Nephron (organoid): ENCODE results near the gene UBR4.
"Not testable (repeated sequence)": the region's sequence is repeated elsewhere in the genome, so short reads cannot be mapped to it uniquely, and the experiment has no call there.

Experiments
- H3K27ac Mint-ChIP-seq, 3 experiments: 2 replicates each; pipeline ENCODE4 v1.8.0; 2020; ENCODE audit warnings: mixed read lengths in 3 of 3, mild to moderate bottlenecking in 2 of 3, moderate library complexity in 1 of 3
- H3K27me3 Mint-ChIP-seq: 2 replicates; pipeline ENCODE4 v1.8.0; 2021; ENCODE audit warnings: low read depth, mild to moderate bottlenecking, moderate library complexity, mixed read lengths
- H3K36me3 Mint-ChIP-seq: 2 replicates; pipeline ENCODE4 v1.8.0; 2020; ENCODE audit warnings: low read depth, mixed read lengths
- H3K4me1 Mint-ChIP-seq: 2 replicates; pipeline ENCODE4 v1.8.0; 2020; ENCODE audit warnings: mixed read lengths
- H3K4me3 Mint-ChIP-seq, 3 experiments: 2 replicates each; pipeline ENCODE4 v1.8.0; 2020; ENCODE audit warnings: mild to moderate bottlenecking in 3 of 3, mixed read lengths in 3 of 3, moderate library complexity in 2 of 3
- H3K9me3 Mint-ChIP-seq: 2 replicates; pipeline ENCODE4 v1.8.0; 2020; ENCODE audit warnings: mixed read lengths
- CTCF ChIP-seq, 3 experiments: fragments of 200-600 bp; sonication (generic); IDR thresholded peaks; one replicate each; pipeline ENCODE4 v1.5.0; 2021; ENCODE audit warnings: antibody characterized with exemption in 3 of 3; ENCODE audit not compliant: unreplicated experiment in 3 of 3

UBR4 gene

DNA sequence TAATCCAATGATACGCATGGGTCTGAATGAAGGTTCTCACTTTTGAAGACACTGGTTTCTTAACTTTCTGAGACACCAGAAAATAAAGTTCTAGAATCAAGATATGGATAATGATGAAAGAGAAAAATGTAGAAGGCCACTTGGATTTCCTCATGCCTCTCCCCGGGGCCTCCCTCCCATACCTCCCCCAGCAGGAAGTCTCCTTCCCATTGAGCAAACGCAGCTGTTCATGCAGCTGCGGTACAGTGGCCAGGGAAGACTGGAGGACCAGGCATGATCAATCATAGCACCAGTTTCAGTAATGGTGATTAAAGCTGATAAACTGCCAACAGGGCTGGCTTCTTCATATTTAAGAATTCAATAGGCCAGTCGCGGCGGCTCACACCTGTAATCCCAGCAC, 10.9 kb upstream of the UBR4 start:
- Mint-ChIP-seq H3K4me1 (peaks cover 22% of the 10 kb centered on the region), H3K27me3 (no peaks in the 10 kb centered on the region), H3K4me3 (no peak overlapping the region), H3K27ac (peak overlapping the region; percentile 25 to 85 (median 80)), H3K9me3 (no peaks in the 10 kb centered on the region), H3K36me3 (peaks cover 76% of the 10 kb centered on the region)
- TF ChIP-seq CTCF (IDR thresholded peaks at IDR 0.05; ENCODE audit: unreplicated experiment in 3 of 3) = no peak

GRCh38 chr1:19220080-19220846, 10.2 kb upstream of the UBR4 start:
- Mint-ChIP-seq H3K27ac (peak overlapping the region; percentile 25 to 85 (median 80)), H3K4me3 (no peak overlapping the region), H3K4me1 (peaks cover 22% of the 10 kb centered on the region), H3K36me3 (peaks cover 71% of the 10 kb centered on the region), H3K9me3 (no peaks in the 10 kb centered on the region), H3K27me3 (no peaks in the 10 kb centered on the region)
- no peak for TF ChIP-seq CTCF (IDR thresholded peaks at IDR 0.05; ENCODE audit: unreplicated experiment in 3 of 3)

DNA sequence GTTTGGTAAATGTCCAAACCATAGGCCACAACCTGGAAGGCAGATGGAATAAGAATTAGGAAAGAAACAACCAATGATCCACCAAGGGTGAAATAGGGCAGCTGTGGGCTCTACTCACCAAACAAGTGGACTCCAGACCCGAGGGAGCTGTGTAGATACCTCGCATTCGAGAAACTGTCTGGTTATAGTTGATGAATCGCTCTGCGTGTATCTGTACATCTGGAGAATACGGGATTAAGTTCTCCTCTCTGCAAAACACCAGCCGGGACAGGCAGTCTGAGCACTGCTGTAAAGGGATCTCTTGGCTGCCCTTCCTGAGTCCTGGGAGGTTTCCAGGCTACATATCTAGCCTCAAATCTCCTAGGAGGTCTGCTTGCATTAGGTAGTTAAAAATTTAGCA, 9.4 kb upstream of the UBR4 start:
- H3K4me1 Mint-ChIP-seq = peaks cover 22% of the 10 kb centered on the region
- no peaks in the 10 kb centered on the region for H3K27me3 Mint-ChIP-seq
- peaks cover 66% of the 10 kb centered on the region for H3K36me3 Mint-ChIP-seq
- H3K27ac Mint-ChIP-seq = peak overlapping the region in 2 of 3 experiments; percentile 25 to 34
- no peaks in the 10 kb centered on the region for H3K9me3 Mint-ChIP-seq
- H3K4me3 Mint-ChIP-seq = no peak overlapping the region
- no peak for TF ChIP-seq CTCF (IDR thresholded peaks at IDR 0.05; ENCODE audit: unreplicated experiment in 3 of 3)

- Mint-ChIP-seq H3K4me1 (peaks cover 36% of the 10 kb centered on the region), H3K36me3 (peaks cover 54% of the 10 kb centered on the region)
- not testable (repeated sequence) for H3K9me3 Mint-ChIP-seq, H3K4me3 Mint-ChIP-seq, H3K27ac Mint-ChIP-seq, H3K27me3 Mint-ChIP-seq
Observed at GRCh38 chr1:19216585-19216984, 6.5 kb upstream of the UBR4 start.

GRCh38 chr1:19213580-19213979, 3.5 kb upstream of the UBR4 start:
- Mint-ChIP-seq H3K4me3 (peak overlapping the region in 1 of 3 experiments; percentile 3), H3K27ac (no peak overlapping the region), H3K4me1 (peaks cover 34% of the 10 kb centered on the region), H3K9me3 (no peaks in the 10 kb centered on the region), H3K27me3 (no peaks in the 10 kb centered on the region), H3K36me3 (peaks cover 25% of the 10 kb centered on the region)
- no peak for TF ChIP-seq CTCF (IDR thresholded peaks at IDR 0.05; ENCODE audit: unreplicated experiment in 3 of 3)

DNA sequence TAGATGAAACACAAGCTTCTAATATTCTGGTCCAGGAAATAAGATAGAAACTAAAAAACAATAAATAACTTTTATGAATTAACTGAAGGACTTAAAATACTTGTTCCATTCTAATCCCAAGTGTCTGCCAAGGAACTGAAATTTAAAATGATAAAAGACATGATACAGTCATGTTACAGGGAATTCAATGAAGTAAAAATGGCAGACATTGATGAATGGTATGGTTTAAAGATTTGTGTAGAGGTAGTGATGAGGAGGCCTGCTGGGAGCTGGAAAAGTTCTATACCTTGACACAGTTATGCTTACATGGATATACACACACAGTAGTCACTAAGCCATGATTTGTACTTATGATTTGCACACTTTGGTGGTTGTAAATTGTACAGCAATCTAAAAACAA, 2.1 kb upstream of the UBR4 start:
- H3K9me3 Mint-ChIP-seq = no peaks in the 10 kb centered on the region
- H3K27ac Mint-ChIP-seq = peak overlapping the region; percentile 38 to 57 (median 48)
- no peak for TF ChIP-seq CTCF (IDR thresholded peaks at IDR 0.05; ENCODE audit: unreplicated experiment in 3 of 3)
- H3K4me3 Mint-ChIP-seq = peak overlapping the region; percentile 44 to 66 (median 65)
- H3K27me3 Mint-ChIP-seq = no peaks in the 10 kb centered on the region
- peaks cover 39% of the 10 kb centered on the region for H3K4me1 Mint-ChIP-seq
- peaks cover 16% of the 10 kb centered on the region for H3K36me3 Mint-ChIP-seq
